Omental fat pad (tissue), 4 donors: ENCODE data around the gene KIF26B. TPM values are rescaled to one million over a fixed set of nuclear protein-coding genes. Genes with fewer than 3 reads are reported as not detected.

Experiments
- ATAC-seq: fragments of 150-250 bp; one replicate; pipeline ENCODE4 v1.9.1; 2016; ENCODE audit warnings: mild to moderate bottlenecking, moderate library complexity; ENCODE audit not compliant: low FRiP score
- DNase-seq: peaks from one replicate; pipeline ENCODE4 v3.0.0-alpha.2; 2019; ENCODE audit warnings: low spot score
- CTCF ChIP-seq, 3 donors: fragments of 450-650 bp; IDR thresholded peaks; one replicate each; pipeline ENCODE4 v1.5.1; 2016 to 2017; ENCODE audit warnings: antibody characterized with exemption in 3 of 3, mild to moderate bottlenecking in 3 of 3, moderate library complexity in 2 of 3
- total RNA-seq, 4 donors: library from RNA; depleted of rRNA; stranded (reverse); fragments of >200 nt; gene quantifications; one replicate each; pipeline ENCODE4 v1.1.0, GENCODE V29; 2016

Gene KIF26B
- total RNA-seq, 4 donors from 2014 or later = 0.13 to 0.96 (median 0.39) TPM

GRCh38 chr1:245687636-245688535 is 533.1 kb downstream of the KIF26B start:
- TF ChIP-seq CTCF (IDR thresholded peaks at IDR 0.05) = no peak
- ATAC-seq (no peak), DNase-seq (no peak)

DNA sequence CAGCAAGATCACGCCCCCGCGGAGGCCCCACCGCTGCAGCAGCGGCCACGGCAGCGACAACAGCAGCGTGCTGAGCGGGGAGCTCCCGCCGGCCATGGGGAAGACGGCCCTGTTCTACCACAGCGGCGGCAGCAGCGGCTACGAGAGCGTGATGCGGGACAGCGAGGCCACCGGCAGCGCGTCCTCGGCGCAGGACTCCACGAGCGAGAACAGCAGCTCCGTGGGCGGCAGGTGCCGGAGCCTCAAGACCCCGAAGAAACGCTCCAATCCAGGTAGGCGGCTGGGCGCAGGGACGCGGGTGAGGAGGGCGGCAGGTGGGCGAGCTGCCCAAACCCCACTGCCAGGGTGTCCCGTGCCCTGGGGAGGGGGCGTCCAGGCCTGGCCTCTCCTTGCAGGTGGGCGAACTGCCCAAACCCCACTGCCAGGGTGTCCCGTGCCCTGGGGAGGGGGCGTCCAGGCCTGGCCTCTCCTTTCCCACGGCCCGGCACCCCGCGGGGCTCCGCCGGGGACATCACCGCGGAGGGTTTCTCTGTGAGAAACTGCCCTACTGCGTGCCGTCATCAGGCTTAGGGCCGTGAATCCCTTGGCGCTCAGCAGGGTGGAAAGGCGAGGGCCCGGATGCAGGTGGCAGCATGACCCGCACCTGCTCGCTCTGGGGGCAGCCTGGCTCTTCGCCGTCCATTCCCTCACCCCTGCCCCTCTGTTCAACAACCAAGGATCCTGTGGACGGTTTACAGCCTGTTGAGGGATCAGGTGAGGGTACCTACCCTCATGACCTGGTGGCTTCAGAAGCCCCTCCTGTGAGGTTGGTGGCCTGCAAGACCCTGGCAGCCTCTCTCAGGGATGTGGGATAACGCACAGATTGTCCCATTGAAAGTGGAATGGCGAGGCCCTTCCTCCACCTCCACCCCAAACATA is 534.0 kb downstream of the KIF26B start:
- TF ChIP-seq CTCF (IDR thresholded peaks at IDR 0.05) = no peak
- no peak for ATAC-seq

DNA sequence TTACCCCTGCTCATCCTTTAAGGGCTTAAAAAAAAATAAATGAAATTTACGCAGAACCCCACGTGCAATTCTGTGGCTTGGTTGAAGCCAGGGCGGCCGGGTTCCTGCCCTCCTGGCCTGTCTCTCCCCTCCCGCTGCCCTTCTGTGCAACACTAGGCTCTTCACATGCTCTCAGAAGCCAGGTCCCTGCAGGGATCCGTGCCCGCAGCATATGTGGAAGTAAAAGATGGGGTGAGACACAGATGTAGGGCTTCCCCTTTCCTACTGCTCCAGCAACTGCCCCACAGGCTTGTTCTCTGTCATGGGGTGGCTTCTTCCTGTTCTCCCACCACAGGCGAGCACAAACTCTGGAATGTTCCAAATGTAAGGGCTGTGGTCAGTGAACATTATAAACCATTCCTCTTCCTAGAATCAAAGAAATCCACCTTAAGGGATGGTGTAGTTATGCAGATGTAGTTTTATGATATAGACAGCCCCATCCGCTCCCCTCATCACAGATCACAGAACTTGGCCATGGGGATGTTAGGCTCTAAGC is 535.4 kb downstream of the KIF26B start:
- DNase-seq (no peak), ATAC-seq (no peak)
- TF ChIP-seq CTCF (IDR thresholded peaks at IDR 0.05) = no peak

More for the DNA sequence above, 534.0 kb downstream of the KIF26B start:
- no peak for DNase-seq

GRCh38 chr1:245690946-245691541 is 536.3 kb downstream of the KIF26B start:
- ATAC-seq (no peak), DNase-seq (no peak)
- TF ChIP-seq CTCF (IDR thresholded peaks at IDR 0.05) = no peak

- DNase-seq (no peak), ATAC-seq (no peak)
- no peak for TF ChIP-seq CTCF (IDR thresholded peaks at IDR 0.05)
Observed at GRCh38 chr1:245691897-245692296, 537.1 kb downstream of the KIF26B start.

DNA sequence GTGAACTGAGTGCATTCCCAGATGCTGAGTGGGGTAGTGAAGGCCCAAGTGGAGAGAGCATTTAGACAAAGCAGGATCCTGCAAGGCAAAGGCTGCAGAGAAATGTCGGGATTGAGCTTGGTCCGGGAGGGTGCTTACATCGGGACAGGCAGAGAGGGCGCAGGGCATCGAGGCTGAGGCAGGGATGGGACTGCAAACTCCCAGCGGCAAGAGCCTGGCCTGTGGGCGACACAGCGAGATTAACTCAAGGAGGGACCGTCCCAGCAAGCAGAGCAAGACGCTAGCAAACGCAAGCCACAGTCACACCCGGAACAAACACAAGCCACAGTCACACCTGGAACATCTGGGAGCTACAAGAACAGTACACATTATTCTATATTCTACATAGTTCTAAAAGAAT is 537.5 kb downstream of the KIF26B start:
- TF ChIP-seq CTCF (IDR thresholded peaks at IDR 0.05) = no peak
- DNase-seq = no peak
- ATAC-seq = no peak
